ENCODE measurements around the gene CCDC15.

Gene CCDC15

DNA sequence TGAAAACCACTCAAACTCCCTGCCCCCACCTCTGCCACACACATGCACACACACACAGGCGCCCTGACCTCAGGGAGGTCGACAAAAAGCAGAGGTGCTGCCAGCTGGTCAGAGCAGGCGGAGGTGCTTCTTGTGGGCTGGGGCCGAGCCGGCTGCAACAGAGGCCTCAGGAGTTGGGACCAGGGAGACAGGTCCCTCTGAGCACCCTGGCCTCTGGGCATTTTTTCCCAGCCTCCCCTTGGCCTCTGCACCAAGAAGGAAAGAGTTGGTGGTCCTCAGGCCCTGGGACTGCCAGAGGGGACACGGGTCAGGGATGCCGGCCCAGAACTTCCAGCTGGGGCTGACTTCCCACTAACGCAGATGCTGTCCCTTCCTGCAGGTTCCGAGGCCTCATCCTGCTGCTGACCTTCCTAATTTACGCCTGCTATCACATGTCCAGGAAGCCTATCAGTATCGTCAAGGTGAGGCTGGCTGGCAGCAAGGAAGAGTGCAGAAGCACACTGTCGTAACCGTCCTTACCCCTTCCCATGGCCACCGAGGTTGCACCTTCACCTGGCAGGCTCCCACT, 122.5 kb downstream of the CCDC15 start:
- Histone ChIP-seq H4K8ac (ENCODE audit: low read depth, low read length) (no peak overlapping the region), H3K4me1 (ENCODE audit: control insufficient read depth, low read depth, low read length) (peaks cover 6% of the 10 kb centered on the region), H2BK120ac (ENCODE audit: low read depth, low read length) (no peak overlapping the region), H2AK5ac (ENCODE audit: low read length) (no peak overlapping the region), H3K23ac (ENCODE audit: low read length) (no peak overlapping the region), H3K27me3 (ENCODE audit: insufficient read depth, low read length, poor library complexity) (no peaks in the 10 kb centered on the region), H2BK5ac (ENCODE audit: low read length) (no peak overlapping the region), H3K9ac (ENCODE audit: low read length) (no peak overlapping the region), H3K79me2 (ENCODE audit: control insufficient read depth, insufficient read depth, low read length) (no peaks in the 10 kb centered on the region), H2BK15ac (replicated peaks; ENCODE audit: low read depth) (no peak overlapping the region), H3K27ac (ENCODE audit: low read depth, low read length) (no peak overlapping the region), H4K5ac (ENCODE audit: low read length) (no peak overlapping the region), H3K18ac (ENCODE audit: low read length) (no peak overlapping the region), H3K4me2 (ENCODE audit: low read length) (no peak overlapping the region), H3K4ac (ENCODE audit: low read depth, low read length) (no peak overlapping the region), H3K4me3 (ENCODE audit: low read length) (no peak overlapping the region), H3K79me1 (ENCODE audit: low read length) (no peaks in the 10 kb centered on the region), H3K56ac (ENCODE audit: low read length) (no peak overlapping the region), H3K36me3 (ENCODE audit: control insufficient read depth, insufficient read depth, low read length) (no peaks in the 10 kb centered on the region)
- WGBS (ENCODE audit: extremely low coverage, insufficient coverage, low lambda C conversion rate) = no CpG with 5 or more reads among the region's 14 CpGs
- no peak for DNase-seq

GRCh38 chr11:125078016-125078415, 124.0 kb downstream of the CCDC15 start:
- whole genome bisulfite sequencing (ENCODE audit: extremely low coverage, insufficient coverage, low lambda C conversion rate) = no CpG with 5 or more reads among the region's 11 CpGs
- no peaks in the 10 kb centered on the region for H3K36me3 ChIP-seq (ENCODE audit: control insufficient read depth, insufficient read depth, low read length)

DNA sequence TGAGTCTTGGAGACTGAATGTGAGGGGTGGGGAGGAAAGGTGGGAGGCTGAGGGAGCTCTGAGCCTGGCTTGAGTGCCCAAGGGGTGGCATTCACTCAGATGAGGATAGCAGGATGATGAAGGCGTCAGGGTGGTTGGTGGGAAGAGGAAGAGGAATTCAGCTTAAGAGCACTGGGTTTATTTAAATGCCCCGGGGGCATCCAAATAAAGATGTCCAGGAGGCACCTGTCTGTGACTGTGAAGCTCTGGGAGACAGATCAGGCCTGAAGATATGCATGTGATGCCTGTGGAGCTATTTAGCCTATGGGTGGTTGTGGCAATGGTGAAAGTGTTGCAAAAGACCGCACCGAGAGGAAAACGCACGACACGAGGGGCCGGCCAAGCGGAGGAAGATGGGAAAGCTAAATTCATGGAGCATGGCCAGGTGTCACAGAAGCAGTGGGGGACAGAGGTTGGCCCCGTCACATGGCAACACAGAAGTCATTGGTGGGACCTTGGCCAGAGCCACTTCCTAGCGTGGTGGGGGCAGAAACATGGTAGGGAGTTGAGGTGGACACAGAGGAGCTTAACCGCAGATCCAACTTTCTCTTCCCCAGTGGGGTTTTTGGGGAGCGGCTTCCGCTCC, 124.6 kb downstream of the CCDC15 start:
- H3K79me1 ChIP-seq (ENCODE audit: low read length) = no peaks in the 10 kb centered on the region
- no peak overlapping the region for H3K9ac ChIP-seq (ENCODE audit: low read length)
- H3K4ac ChIP-seq (ENCODE audit: low read depth, low read length) = no peak overlapping the region
- no peak overlapping the region for H3K4me3 ChIP-seq (ENCODE audit: low read length)
- no peak overlapping the region for H2BK5ac ChIP-seq (ENCODE audit: low read length)
- H4K5ac ChIP-seq (ENCODE audit: low read length) = no peak overlapping the region
- H2BK120ac ChIP-seq (ENCODE audit: low read depth, low read length) = no peak overlapping the region
- no peak overlapping the region for H3K27ac ChIP-seq (ENCODE audit: low read depth, low read length)
- H3K18ac ChIP-seq (ENCODE audit: low read length) = no peak overlapping the region
- no peak overlapping the region for H2AK5ac ChIP-seq (ENCODE audit: low read length)
- no peaks in the 10 kb centered on the region for H3K27me3 ChIP-seq (ENCODE audit: insufficient read depth, low read length, poor library complexity)
- peaks cover 6% of the 10 kb centered on the region for H3K4me1 ChIP-seq (ENCODE audit: control insufficient read depth, low read depth, low read length)
- DNase-seq = no peak
- H3K4me2 ChIP-seq (ENCODE audit: low read length) = no peak overlapping the region
- H3K79me2 ChIP-seq (ENCODE audit: control insufficient read depth, insufficient read depth, low read length) = no peaks in the 10 kb centered on the region
- no peak overlapping the region for H3K23ac ChIP-seq (ENCODE audit: low read length)
- no CpG with 5 or more reads among the region's 14 CpGs for WGBS (ENCODE audit: extremely low coverage, insufficient coverage, low lambda C conversion rate)
- H4K8ac ChIP-seq (ENCODE audit: low read depth, low read length) = no peak overlapping the region
- H3K56ac ChIP-seq (ENCODE audit: low read length) = no peak overlapping the region
- H2BK15ac ChIP-seq (replicated peaks; ENCODE audit: low read depth) = no peak overlapping the region
- no peaks in the 10 kb centered on the region for H3K36me3 ChIP-seq (ENCODE audit: control insufficient read depth, insufficient read depth, low read length)

More at GRCh38 chr11:125078016-125078415, 124.0 kb downstream of the CCDC15 start:
- no peak overlapping the region for H3K27ac ChIP-seq (ENCODE audit: low read depth, low read length)
- no peak overlapping the region for H2BK15ac ChIP-seq (replicated peaks; ENCODE audit: low read depth)
- H3K79me2 ChIP-seq (ENCODE audit: control insufficient read depth, insufficient read depth, low read length) = no peaks in the 10 kb centered on the region
- no peak overlapping the region for H3K4ac ChIP-seq (ENCODE audit: low read depth, low read length)
- no peak overlapping the region for H4K5ac ChIP-seq (ENCODE audit: low read length)
- H2BK120ac ChIP-seq (ENCODE audit: low read depth, low read length) = no peak overlapping the region
- H3K18ac ChIP-seq (ENCODE audit: low read length) = no peak overlapping the region
- no peak overlapping the region for H4K8ac ChIP-seq (ENCODE audit: low read depth, low read length)
- no peak overlapping the region for H3K4me3 ChIP-seq (ENCODE audit: low read length)
- H3K79me1 ChIP-seq (ENCODE audit: low read length) = no peaks in the 10 kb centered on the region
- H3K4me2 ChIP-seq (ENCODE audit: low read length) = no peak overlapping the region
- DNase-seq = no peak
- H2AK5ac ChIP-seq (ENCODE audit: low read length) = no peak overlapping the region
- H3K4me1 ChIP-seq (ENCODE audit: control insufficient read depth, low read depth, low read length) = peaks cover 6% of the 10 kb centered on the region
- no peaks in the 10 kb centered on the region for H3K27me3 ChIP-seq (ENCODE audit: insufficient read depth, low read length, poor library complexity)
- H2BK5ac ChIP-seq (ENCODE audit: low read length) = no peak overlapping the region
- no peak overlapping the region for H3K9ac ChIP-seq (ENCODE audit: low read length)
- H3K23ac ChIP-seq (ENCODE audit: low read length) = no peak overlapping the region
- H3K56ac ChIP-seq (ENCODE audit: low read length) = no peak overlapping the region

DNA sequence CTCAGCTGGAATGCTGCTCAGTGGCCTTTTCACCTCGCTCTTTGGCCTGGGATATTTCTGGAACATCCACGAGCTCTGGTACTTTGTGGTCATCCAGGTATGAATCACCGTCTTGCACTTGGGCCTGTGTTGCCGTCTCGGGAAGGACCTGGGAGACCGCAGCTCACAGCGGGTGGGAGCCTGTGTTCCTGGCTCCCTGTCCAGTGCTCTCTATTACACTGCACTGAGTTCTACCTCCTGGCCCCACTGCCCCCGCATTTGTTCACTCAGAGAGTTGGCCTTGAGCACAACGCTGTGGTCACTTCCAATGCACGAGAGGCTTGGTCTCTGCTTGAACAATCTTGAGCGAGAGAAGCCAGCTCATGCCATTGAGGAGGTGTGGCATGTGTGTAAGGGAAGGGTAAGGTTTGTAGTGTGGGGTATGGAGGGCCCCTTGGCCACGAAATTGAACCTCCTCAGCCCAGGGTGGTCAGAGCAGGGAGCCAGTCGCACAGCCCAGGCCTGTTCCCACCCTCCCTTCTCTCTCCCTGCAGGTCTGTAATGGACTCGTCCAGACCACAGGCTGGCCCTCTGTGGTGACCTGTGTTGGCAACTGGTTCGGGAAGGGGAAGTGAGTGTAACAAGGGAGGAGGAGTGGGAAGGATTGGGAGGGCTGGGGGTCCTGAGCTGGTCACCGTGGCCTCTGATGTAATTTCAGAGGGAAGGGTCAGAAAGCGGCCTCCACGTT, 125.3 kb downstream of the CCDC15 start:
- H2BK120ac ChIP-seq (ENCODE audit: low read depth, low read length) = no peak overlapping the region
- no peak overlapping the region for H2BK15ac ChIP-seq (replicated peaks; ENCODE audit: low read depth)
- no peak overlapping the region for H3K23ac ChIP-seq (ENCODE audit: low read length)
- no peak overlapping the region for H3K27ac ChIP-seq (ENCODE audit: low read depth, low read length)
- no peak overlapping the region for H3K18ac ChIP-seq (ENCODE audit: low read length)
- H3K36me3 ChIP-seq (ENCODE audit: control insufficient read depth, insufficient read depth, low read length) = no peaks in the 10 kb centered on the region
- no peak overlapping the region for H4K5ac ChIP-seq (ENCODE audit: low read length)
- no peak overlapping the region for H3K9ac ChIP-seq (ENCODE audit: low read length)
- no peak for DNase-seq
- no peak overlapping the region for H3K56ac ChIP-seq (ENCODE audit: low read length)
- H3K4me1 ChIP-seq (ENCODE audit: control insufficient read depth, low read depth, low read length) = peaks cover 2% of the 10 kb centered on the region
- no peak overlapping the region for H4K8ac ChIP-seq (ENCODE audit: low read depth, low read length)
- no peak overlapping the region for H3K4me3 ChIP-seq (ENCODE audit: low read length)
- no peak overlapping the region for H2BK5ac ChIP-seq (ENCODE audit: low read length)
- no peaks in the 10 kb centered on the region for H3K79me2 ChIP-seq (ENCODE audit: control insufficient read depth, insufficient read depth, low read length)
- H3K4ac ChIP-seq (ENCODE audit: low read depth, low read length) = no peak overlapping the region
- no CpG with 5 or more reads among the region's 18 CpGs for WGBS (ENCODE audit: extremely low coverage, insufficient coverage, low lambda C conversion rate)
- no peaks in the 10 kb centered on the region for H3K27me3 ChIP-seq (ENCODE audit: insufficient read depth, low read length, poor library complexity)
- H2AK5ac ChIP-seq (ENCODE audit: low read length) = no peak overlapping the region
- H3K4me2 ChIP-seq (ENCODE audit: low read length) = no peak overlapping the region
- no peaks in the 10 kb centered on the region for H3K79me1 ChIP-seq (ENCODE audit: low read length)

DNA sequence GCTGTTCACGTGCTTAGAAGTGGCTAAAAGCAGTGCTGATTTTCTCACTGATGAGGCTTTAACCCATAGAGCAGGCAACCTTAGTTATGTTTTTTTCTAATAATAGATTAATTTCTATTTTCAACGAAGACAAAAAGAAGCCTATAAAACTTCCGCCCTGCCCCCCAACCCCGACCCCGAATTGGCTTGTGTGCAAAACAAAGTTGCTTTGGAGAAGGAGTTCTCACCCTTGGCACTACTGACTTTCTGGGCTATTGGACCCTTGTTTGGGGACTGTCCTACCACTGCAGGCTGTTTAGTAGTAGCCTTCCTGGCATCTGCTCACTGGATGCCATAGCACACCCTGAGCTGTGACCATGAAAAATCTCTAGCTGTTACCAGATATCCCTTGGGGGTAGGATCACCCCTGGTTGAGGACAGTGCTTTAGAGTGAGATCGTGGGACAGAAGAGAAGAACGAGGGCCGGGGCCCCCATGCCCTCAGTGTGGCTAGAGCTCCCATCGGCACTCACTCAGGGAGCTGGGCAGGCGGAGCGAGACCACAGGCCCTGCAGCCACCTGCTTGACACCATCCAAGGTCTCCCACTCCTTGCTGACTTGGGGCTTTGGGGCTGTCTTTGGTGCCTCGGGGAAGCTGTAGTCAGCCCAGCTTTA, 126.0 kb downstream of the CCDC15 start:
- Histone ChIP-seq H3K27ac (ENCODE audit: low read depth, low read length) (no peak overlapping the region), H3K79me1 (ENCODE audit: low read length) (no peaks in the 10 kb centered on the region), H2AK5ac (ENCODE audit: low read length) (no peak overlapping the region), H3K4me3 (ENCODE audit: low read length) (no peak overlapping the region), H3K36me3 (ENCODE audit: control insufficient read depth, insufficient read depth, low read length) (no peaks in the 10 kb centered on the region), H3K23ac (ENCODE audit: low read length) (no peak overlapping the region), H3K56ac (ENCODE audit: low read length) (no peak overlapping the region), H3K18ac (ENCODE audit: low read length) (no peak overlapping the region), H2BK15ac (replicated peaks; ENCODE audit: low read depth) (no peak overlapping the region), H3K4me2 (ENCODE audit: low read length) (no peak overlapping the region), H2BK5ac (ENCODE audit: low read length) (no peak overlapping the region), H3K4ac (ENCODE audit: low read depth, low read length) (no peak overlapping the region), H3K9ac (ENCODE audit: low read length) (no peak overlapping the region), H4K5ac (ENCODE audit: low read length) (no peak overlapping the region), H3K79me2 (ENCODE audit: control insufficient read depth, insufficient read depth, low read length) (no peaks in the 10 kb centered on the region), H3K4me1 (ENCODE audit: control insufficient read depth, low read depth, low read length) (peaks cover 2% of the 10 kb centered on the region), H4K8ac (ENCODE audit: low read depth, low read length) (no peak overlapping the region), H2BK120ac (ENCODE audit: low read depth, low read length) (no peak overlapping the region), H3K27me3 (ENCODE audit: insufficient read depth, low read length, poor library complexity) (no peaks in the 10 kb centered on the region)
- no CpG with 5 or more reads among the region's 12 CpGs for WGBS (ENCODE audit: extremely low coverage, insufficient coverage, low lambda C conversion rate)
- no peak for DNase-seq

Measured in mesendoderm (in vitro differentiated cells).